ENCODE measurements around the gene THSD4.

The THSD4 gene

GRCh38 chr15:71114887-71115566 is at the start of gene THSD4:
TSS of gene THSD4 (plus strand) at chr15:71115471.
- DNase-seq (ENCODE audit: low read depth in 4 of 4, low spot score in 1 of 4), result peak in 3 of 4 experiments; percentile 33 to 61 (median 39)

GRCh38 chr15:71066983-71067382 is 48.3 kb upstream of the THSD4 start:
- no peak for DNase-seq (ENCODE audit: low read depth in 4 of 4, low spot score in 1 of 4)

GRCh38 chr15:71069693-71070092 is 45.6 kb upstream of the THSD4 start:
- no peak for DNase-seq (ENCODE audit: low read depth in 4 of 4, low spot score in 1 of 4)

DNA sequence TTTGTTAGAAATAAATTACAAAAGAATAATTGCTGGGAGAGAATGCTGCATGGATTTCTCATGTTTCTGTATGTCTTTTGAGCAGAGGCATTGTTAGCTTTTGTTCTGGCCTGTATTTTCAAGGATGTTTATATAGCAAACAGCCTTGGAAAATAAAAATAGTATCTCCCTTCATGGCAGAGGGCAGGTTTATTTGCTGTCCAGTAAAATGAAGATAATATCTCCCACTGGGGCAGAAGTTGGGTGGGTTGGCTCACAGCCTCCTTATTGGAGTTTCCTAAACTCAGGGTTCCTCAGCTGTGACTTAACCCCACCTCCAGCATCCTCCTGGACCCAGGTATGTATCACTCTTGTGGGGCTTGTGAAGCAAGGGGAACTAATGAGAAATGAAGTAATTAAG is 43.7 kb upstream of the THSD4 start:
- DNase-seq (ENCODE audit: low read depth in 4 of 4, low spot score in 1 of 4), result no peak

DNA sequence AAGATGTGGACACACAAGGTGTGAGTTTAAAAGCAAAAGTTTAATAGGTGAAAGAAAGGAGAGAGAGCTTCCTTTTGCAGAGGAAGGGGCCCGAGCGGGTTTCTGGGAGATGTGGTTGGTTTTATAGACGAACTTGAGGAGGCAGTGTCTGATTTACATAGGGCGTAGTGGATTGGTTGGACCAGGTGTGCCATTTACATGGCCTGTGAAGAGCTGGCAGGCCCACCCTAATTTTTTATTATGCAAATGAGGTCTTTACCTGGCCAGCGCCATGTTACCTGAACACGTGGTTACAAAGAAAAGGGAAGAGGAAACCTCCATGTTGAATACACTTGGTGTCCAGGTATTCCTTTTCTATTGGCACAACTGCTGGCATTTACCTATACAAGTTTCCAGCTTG is 42.8 kb upstream of the THSD4 start:
- DNase-seq (ENCODE audit: low read depth in 4 of 4, low spot score in 1 of 4), result no peak

DNA sequence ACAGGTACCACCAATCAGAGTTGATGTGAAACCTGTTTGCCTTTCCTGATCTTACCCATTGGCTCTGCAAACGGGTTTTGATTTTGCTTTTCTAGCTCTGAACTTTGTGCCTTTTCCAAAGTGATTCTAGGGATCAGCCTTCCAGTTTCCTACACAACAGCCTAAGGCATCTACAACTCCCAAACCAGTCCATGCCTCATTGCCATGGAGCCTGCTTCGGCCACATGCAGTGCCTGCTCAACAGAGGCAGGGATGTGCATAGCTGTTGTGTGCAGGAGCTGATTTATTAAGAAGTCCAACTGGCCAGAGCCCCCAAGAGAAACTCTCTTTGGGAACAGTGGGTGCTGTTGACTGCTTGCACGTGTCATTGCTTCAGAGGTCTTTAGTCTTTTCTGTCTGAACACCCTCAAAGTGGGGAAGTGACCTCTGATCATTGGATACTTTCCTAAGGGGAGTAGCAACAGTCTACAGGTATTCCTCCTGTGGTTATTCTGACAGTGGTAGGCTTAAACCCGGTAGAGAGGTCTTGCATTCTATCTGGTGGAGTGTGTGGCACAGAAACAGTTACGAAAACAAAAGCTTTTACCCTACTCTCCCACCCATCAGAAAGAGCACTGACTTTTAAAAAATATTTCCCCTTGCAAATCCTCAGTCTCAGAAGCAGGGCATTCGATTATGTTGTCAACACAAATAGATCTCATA is 36.6 kb upstream of the THSD4 start:
- no peak for DNase-seq (ENCODE audit: low read depth in 4 of 4, low spot score in 1 of 4)

DNA sequence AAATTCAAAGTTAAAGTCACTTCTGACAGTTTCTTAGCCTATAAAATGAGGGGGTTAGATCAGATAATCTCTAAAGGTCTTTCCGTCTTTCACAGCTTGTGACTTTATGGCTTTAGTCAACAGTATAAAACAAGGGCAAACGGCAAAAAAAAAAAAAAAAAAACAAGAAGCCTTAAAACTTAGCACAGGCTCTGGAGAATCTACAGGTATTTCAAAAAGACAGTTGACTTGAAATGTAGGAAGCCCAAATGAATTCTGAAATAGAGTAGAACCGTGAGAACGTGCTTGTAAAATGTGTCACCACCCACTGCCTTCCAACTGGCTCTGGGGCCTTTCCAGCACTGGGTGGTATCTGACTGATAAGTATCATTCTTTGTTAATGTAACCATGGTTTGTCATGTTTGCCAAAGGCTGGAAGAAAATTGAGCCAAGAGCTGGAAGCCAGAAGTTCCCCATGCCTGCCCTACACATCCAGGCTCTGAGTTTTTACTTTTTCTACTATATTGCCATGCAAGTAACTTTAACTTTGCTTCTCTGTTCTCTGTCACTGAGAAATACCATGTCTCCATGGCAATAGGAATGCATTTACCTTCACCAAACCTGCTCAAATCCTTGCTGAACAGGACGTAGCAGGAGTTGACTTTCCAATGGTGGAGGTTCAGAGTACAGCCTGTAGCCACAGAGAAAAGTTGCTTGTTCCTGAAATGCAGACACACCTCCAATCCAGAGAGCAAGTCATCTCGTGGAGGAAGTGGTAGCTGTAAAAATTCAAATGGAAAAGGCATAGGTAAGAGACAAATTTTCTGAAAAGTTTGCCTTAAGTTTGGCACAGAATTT is 35.8 kb upstream of the THSD4 start:
- no peak for DNase-seq (ENCODE audit: low read depth in 4 of 4, low spot score in 1 of 4)

GRCh38 chr15:71080166-71080565 is 35.1 kb upstream of the THSD4 start:
- DNase-seq (ENCODE audit: low read depth in 4 of 4, low spot score in 1 of 4), result no peak

GRCh38 chr15:71080705-71081104 is 34.6 kb upstream of the THSD4 start:
- DNase-seq (ENCODE audit: low read depth in 4 of 4, low spot score in 1 of 4), result no peak

DNA sequence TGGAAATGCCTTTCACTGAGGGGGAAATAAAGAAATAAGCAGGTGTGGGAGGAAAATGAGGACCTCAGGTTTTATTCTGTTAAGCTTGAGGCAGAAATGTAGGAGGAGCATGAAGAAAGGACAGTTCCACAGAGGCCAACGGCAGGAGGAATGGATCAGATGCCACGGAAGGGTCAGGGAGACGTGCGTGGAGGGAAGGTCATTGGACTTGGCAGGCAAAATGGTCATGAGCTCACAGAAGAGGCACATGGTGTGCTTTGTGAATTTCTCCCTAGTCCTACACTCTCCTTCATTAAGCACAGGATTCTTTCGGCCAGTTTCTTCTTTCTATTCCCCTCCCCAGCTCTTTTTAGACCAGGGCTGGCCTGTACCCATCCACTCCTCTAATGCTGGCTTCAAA is 32.5 kb upstream of the THSD4 start:
- no peak for DNase-seq (ENCODE audit: low read depth in 4 of 4, low spot score in 1 of 4)

DNA sequence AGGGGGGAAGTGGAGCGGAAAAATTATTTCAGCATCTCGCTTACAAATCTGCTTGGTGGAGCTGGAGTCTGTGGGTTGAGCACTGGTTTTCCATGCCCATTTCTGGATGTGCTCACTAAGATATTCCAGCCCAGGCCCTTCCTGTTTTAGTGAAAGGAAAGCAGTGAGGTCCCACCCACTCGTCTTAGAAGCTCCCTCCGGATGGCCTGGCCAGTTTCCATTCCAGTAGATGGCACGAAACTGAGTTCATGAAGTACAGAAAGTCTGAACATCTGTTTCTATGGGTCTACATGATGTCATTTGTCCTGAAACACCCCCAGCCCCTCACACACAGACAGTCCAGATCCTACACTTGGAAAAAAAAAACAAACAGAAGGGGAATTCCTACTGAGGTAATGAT is 31.9 kb upstream of the THSD4 start:
- no peak for DNase-seq (ENCODE audit: low read depth in 4 of 4, low spot score in 1 of 4)

- DNase-seq (ENCODE audit: low read depth in 4 of 4, low spot score in 1 of 4), result no peak
Measured at GRCh38 chr15:71084264-71084663, 31.0 kb upstream of the THSD4 start.

DNA sequence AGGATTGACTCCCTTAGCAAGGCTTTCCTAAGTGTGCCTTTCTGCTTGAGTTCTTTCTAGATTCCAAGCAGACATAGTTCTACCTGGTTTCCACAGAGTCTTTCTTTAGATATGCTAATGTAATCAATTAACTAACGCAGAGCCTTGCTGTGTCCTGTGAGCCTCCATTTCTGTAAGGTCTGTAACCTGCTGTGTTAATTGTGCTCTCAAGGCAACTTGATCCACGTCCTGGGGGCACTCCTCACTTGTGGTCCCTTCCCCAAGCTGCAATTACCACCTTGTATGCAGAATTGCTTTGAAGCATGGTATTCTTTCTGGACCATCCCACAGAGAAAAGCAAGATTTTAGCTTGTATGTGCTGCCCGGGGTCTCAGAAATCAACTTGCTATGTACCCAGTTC is 29.5 kb upstream of the THSD4 start:
- no peak for DNase-seq (ENCODE audit: low read depth in 4 of 4, low spot score in 1 of 4)

DNA sequence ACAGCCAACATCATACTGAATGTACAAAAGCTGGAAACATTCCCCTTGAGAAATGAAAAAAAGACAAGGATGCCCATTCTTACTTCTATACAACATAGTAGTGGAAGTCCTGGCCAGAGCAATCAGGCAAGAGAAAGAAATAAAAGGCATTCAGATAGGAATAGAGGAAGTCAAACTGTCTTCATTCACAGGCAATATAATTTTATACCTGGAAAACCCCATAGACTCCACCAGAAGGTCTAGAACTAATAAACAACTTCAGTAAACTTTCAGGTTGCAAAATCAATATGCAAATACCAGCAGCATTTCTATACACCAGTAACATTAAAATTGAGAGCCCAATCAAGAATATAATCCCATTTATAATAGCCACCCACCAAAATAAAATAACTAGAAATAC is 27.1 kb upstream of the THSD4 start:
- no peak for DNase-seq (ENCODE audit: low read depth in 4 of 4, low spot score in 1 of 4)

GRCh38 chr15:71088683-71089082 is 26.6 kb upstream of the THSD4 start:
- DNase-seq (ENCODE audit: low read depth in 4 of 4, low spot score in 1 of 4), result no peak

DNA sequence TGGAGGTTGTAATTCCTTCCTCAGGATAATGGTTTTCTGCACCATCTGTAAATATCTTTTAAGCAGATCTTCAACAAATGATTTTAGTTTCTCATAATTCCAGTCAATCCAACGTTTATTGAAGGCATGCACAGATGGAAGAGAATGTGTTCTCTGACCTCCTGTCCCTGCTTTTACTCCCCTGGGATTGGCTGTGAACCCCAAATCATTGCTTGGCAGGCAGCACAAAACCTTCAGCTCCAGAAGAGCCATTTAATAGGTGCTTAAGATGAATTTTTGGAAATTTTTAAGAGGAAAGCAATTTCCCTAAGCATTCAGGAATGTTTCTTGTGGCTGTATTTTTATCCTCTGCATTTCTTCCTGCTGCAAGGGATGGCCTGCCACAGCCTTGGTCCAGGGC is 25.5 kb upstream of the THSD4 start:
- DNase-seq (ENCODE audit: low read depth in 4 of 4, low spot score in 1 of 4), result no peak

- DNase-seq (ENCODE audit: low read depth in 4 of 4, low spot score in 1 of 4), result no peak
Measured at GRCh38 chr15:71091601-71092000, 23.7 kb upstream of the THSD4 start.

DNA sequence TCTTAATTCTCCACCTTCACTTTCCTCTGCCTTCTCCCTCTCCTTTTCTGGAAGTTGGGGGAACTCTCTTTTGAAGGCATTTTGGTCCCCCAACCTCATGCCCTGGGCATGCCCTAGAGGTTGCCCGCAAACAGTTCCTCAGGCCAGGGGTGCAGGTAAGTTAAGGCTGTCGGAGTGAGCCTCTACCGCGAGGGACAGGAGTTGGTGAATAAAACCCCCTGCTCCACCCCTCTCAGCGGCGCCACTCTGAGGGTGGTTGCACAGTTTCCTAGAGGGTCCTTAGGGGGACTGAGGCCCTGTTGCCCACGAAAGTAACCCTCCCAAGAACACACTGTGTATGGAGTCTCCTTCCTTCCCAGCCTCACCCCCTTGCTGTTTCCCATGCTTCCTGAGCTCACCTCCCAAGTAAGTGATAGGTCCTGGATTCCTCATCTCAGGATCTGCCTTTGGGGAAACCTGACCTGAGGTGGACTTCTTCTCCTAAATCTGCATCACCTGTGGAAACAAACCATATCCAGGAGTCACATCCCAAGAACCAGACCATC is 23.1 kb upstream of the THSD4 start:
- DNase-seq (ENCODE audit: low read depth in 4 of 4, low spot score in 1 of 4), result no peak

GRCh38 chr15:71093054-71094024 is 21.9 kb upstream of the THSD4 start:
- no peak for DNase-seq (ENCODE audit: low read depth in 4 of 4, low spot score in 1 of 4)

- no peak for DNase-seq (ENCODE audit: low read depth in 4 of 4, low spot score in 1 of 4)
Measured at GRCh38 chr15:71094137-71094536, 21.1 kb upstream of the THSD4 start.

- no peak for DNase-seq (ENCODE audit: low read depth in 4 of 4, low spot score in 1 of 4)
Measured at GRCh38 chr15:71096676-71097075, 18.6 kb upstream of the THSD4 start.
